SK-N-SH (cell line): Measurements from ENCODE around the gene EVI5. TPM values are rescaled to one million over a fixed set of nuclear protein-coding genes. Genes with fewer than 3 reads are reported as not detected.
A peak's percentile ranks its signal among the peaks of the same experiment; 100 is the strongest.

Experiments used
- CTCF ChIA-PET: fragments of 300-600, 350-600 bp; formaldehyde crosslinking; extraction: SDS; loops from one replicate; lab custom pipeline; 2021; lab: Yijun Ruan, JAX
- POLR2A ChIA-PET: fragments of 350-600 bp; sonication (Branson Sonifier 250); formaldehyde crosslinking; extraction: SDS; loops from one replicate; lab custom pipeline; 2020; ENCODE audit warnings: antibody characterized with exemption, inconsistent platforms; lab: Yijun Ruan, JAX
- DNase-seq: peaks from one replicate; pipeline ENCODE4 v3.0.0; 2012
- H2AFZ ChIP-seq: fragments of 200-600 bp; sonication (generic); 2 replicates; pipeline ENCODE4 v1.8.1; 2016; ENCODE audit warnings: antibody characterized with exemption, mild to moderate bottlenecking, low read depth
- H3F3A ChIP-seq: fragments of 200-600 bp; sonication (generic); replicated peaks from 2 replicates; pipeline ENCODE3; 2016; ENCODE audit warnings: antibody characterized with exemption, mild to moderate bottlenecking; ENCODE audit not compliant: insufficient read depth
- H3K27ac ChIP-seq, 2 experiments: fragments of 200-500 bp in 1 of 2; fragments of 200-600 bp in 1 of 2; sonication (Bioruptor generic) in 1 of 2; sonication (generic), shearing (Covaris generic) in 1 of 2; 2 replicates each; pipeline versions ENCODE4 v1.5.1 to v1.6.1; 2014 to 2016; ENCODE audit warnings: low read depth in 2 of 2, inconsistent platforms in 1 of 2, low read length in 1 of 2, mild to moderate bottlenecking in 1 of 2, mixed read lengths in 1 of 2
- H3K27me3 ChIP-seq: fragments of 200-600 bp; sonication (generic), shearing (Covaris generic); 2 replicates; pipeline ENCODE4 v1.6.1; 2016; ENCODE audit warnings: mixed run types; ENCODE audit not compliant: insufficient read depth
- H3K36me3 ChIP-seq, 2 experiments: fragments of 200-500 bp in 1 of 2; fragments of 200-600 bp in 1 of 2; sonication (Bioruptor generic) in 1 of 2; sonication (generic) in 1 of 2; replicated peaks in 1 of 2; 2 replicates each; pipeline versions ENCODE3 to v1.5.1; 2014 to 2016; ENCODE audit warnings: low read length in 1 of 2, mild to moderate bottlenecking in 1 of 2; ENCODE audit not compliant: insufficient read depth in 2 of 2, control insufficient read depth in 1 of 2
- H3K4me1 ChIP-seq, 2 experiments: fragments of 200-500 bp in 1 of 2; fragments of 200-600 bp in 1 of 2; sonication (Bioruptor generic) in 1 of 2; sonication (generic), shearing (Covaris generic) in 1 of 2; 2 replicates each; pipeline versions ENCODE4 v1.5.1 to v1.6.1; 2014 to 2016; ENCODE audit warnings: low read depth in 1 of 2, low read length in 1 of 2, mixed run types in 1 of 2; ENCODE audit not compliant: insufficient read depth in 2 of 2, control insufficient read depth in 1 of 2
- H3K4me2 ChIP-seq: fragments of 200-600 bp; sonication (generic), shearing (Covaris generic); 2 replicates; pipeline ENCODE4 v1.6.1; 2017; ENCODE audit warnings: mixed run types
- H3K4me3 ChIP-seq, 2 experiments: fragments of 200-500 bp in 1 of 2; fragments of 200-600 bp in 1 of 2; sonication (Bioruptor generic) in 1 of 2; sonication (generic), shearing (Covaris generic) in 1 of 2; 2 replicates each; pipeline versions ENCODE4 v1.5.1 to v1.8.1; 2014 to 2016; ENCODE audit warnings: low read depth in 2 of 2, inconsistent platforms in 1 of 2, low read length in 1 of 2, mild to moderate bottlenecking in 1 of 2, mixed read lengths in 1 of 2, moderate library complexity in 1 of 2
- H3K79me2 ChIP-seq: fragments of 200-600 bp; sonication (generic); 2 replicates; pipeline ENCODE4 v1.8.1; 2017; ENCODE audit warnings: mild to moderate bottlenecking; ENCODE audit not compliant: insufficient read depth
- H3K9ac ChIP-seq: fragments of 200-600 bp; sonication (generic); 2 replicates; pipeline ENCODE4 v1.6.1; 2017; ENCODE audit warnings: mixed run types
- H3K9me2 ChIP-seq: fragments of 200-600 bp; sonication (generic); 2 replicates; pipeline ENCODE4 v1.6.1; 2017; ENCODE audit warnings: mixed run types
- H3K9me3 ChIP-seq: fragments of 200-600 bp; sonication (generic); 2 replicates; pipeline ENCODE4 v1.6.1; 2017; ENCODE audit warnings: mixed run types, mild to moderate bottlenecking, moderate library complexity
- H4K20me1 ChIP-seq: fragments of 200-600 bp; sonication (generic); 2 replicates; pipeline ENCODE4 v1.6.1; 2017; ENCODE audit warnings: mild to moderate bottlenecking, mixed run types; ENCODE audit not compliant: insufficient read depth
- CHD2 ChIP-seq: fragments of 150-350 bp; IDR thresholded peaks from 2 replicates; pipeline ENCODE4 v1.6.1; 2018; ENCODE audit warnings: low read length; ENCODE audit not compliant: partially characterized antibody
- EZH2phosphoT487 ChIP-seq: fragments of 200-600 bp; sonication (generic); IDR thresholded peaks from 2 replicates; pipeline ENCODE4 v1.6.1; 2017; ENCODE audit warnings: low read depth, mixed run types, mild to moderate bottlenecking, antibody characterized with exemption, moderate library complexity, borderline replicate concordance
- GABPA ChIP-seq: IDR thresholded peaks from 2 replicates; pipeline ENCODE4 v1.4.0; 2012; ENCODE audit warnings: low read depth, mild to moderate bottlenecking
- JUND ChIP-seq: IDR thresholded peaks from 2 replicates; pipeline ENCODE4 v1.4.0; 2012
- MAX ChIP-seq: IDR thresholded peaks from 2 replicates; pipeline ENCODE4 v1.4.0; 2012; ENCODE audit warnings: low read depth
- MEF2A ChIP-seq: IDR thresholded peaks from 2 replicates; pipeline ENCODE4 v1.4.0; 2012; ENCODE audit warnings: low read depth, borderline replicate concordance
- NFIC ChIP-seq: IDR thresholded peaks from 2 replicates; pipeline ENCODE4 v1.4.0; 2012; ENCODE audit warnings: borderline replicate concordance
- REST ChIP-seq: IDR thresholded peaks from 2 replicates; pipeline ENCODE4 v1.6.1; 2012; ENCODE audit warnings: mild to moderate bottlenecking, low read depth, low read length, moderate library complexity
- TCF12 ChIP-seq: IDR thresholded peaks from 2 replicates; pipeline ENCODE4 v1.4.0; 2012
- TEAD4 ChIP-seq: IDR thresholded peaks from 2 replicates; pipeline ENCODE4 v1.4.0; 2012; ENCODE audit warnings: mild to moderate bottlenecking, borderline replicate concordance; ENCODE audit not compliant: insufficient read depth
- USF2 ChIP-seq: fragments of 150-350 bp; IDR thresholded peaks from 2 replicates; pipeline ENCODE4 v1.6.1; 2017; ENCODE audit warnings: antibody characterized with exemption, low read length, low read depth, borderline replicate concordance
- ZBTB33 ChIP-seq: IDR thresholded peaks from 2 replicates; pipeline ENCODE4 v1.4.0; 2012; ENCODE audit warnings: low read depth, borderline replicate concordance
- WGBS: methylation state at CpG from one replicate; pipeline ENCODE4 v1.1.6; 2017; ENCODE audit warnings: low lambda C conversion rate; 5-methylcytosine and 5-hydroxymethylcytosine counted together
- polyA plus RNA-seq, 3 experiments: library from polyadenylated mRNA; depleted of rRNA; stranded (reverse); fragments of >200 nt; gene quantifications; 2 replicates each; pipeline ENCODE4 v1.2.3, GENCODE V29; 2012

EVI5 gene
- polyA plus RNA-seq, 1 of the 3 experiments (the other 2 are of a cell fraction), result 5.7 TPM

GRCh38 chr1:92538413-92539061 lies 246.4 kb downstream of the EVI5 start:
- Histone ChIP-seq H3F3A (peaks cover 7% of the 10 kb centered on the region), H3K27me3 (no peaks in the 10 kb centered on the region), H3K79me2 (no peaks in the 10 kb centered on the region; the same call in 1 of the 2 replicates), H3K9me3 (no peaks in the 10 kb centered on the region), H3K9me2 (no peaks in the 10 kb centered on the region), H4K20me1 (no peaks in the 10 kb centered on the region), H3K4me1 (peaks cover 0 to 13% of the 10 kb centered on the region in 2 experiments; a peak in 2 of 4 replicates), H2AFZ (no peak overlapping the region), H3K9ac (0 out of 2 replicates have a peak overlapping the region, but pooled peaks have one; percentile 7), H3K4me3 (no peak overlapping the region), H3K36me3 (peaks cover 0 to 8% of the 10 kb centered on the region in 2 experiments), H3K27ac (peak overlapping the region in 1 of 2 experiments; percentile 8; a peak in 1 of 4 replicates), H3K4me2 (peak overlapping the region; percentile 27; the same call in 1 of the 2 replicates)
- ChIA-PET POLR2A (no interaction called here), CTCF (no interaction called here)
- TF ChIP-seq JUND (0 out of 2 replicates have a peak, but pooled peaks have one; percentile 5), MEF2A (no peak)
- no peak for DNase-seq
- WGBS, result 62% methylated on average over 2 of the region's 2 CpGs

- POLR2A ChIA-PET, result no interaction called here
- Histone ChIP-seq H2AFZ (no peak overlapping the region), H3K4me2 (peak overlapping the region; percentile 27; the same call in 1 of the 2 replicates)
Observed at GRCh38 chr1:92538048-92538412, 246.9 kb downstream of the EVI5 start.

More at GRCh38 chr1:92538048-92538412, 246.9 kb downstream of the EVI5 start:
- no peaks in the 10 kb centered on the region for H3K9me2 ChIP-seq
- no peaks in the 10 kb centered on the region for H3K9me3 ChIP-seq
- no peak for DNase-seq
- H3K27ac ChIP-seq, result peak overlapping the region in 1 of 2 experiments; percentile 8; a peak in 1 of 4 replicates
- H3K36me3 ChIP-seq, result peaks cover 0 to 8% of the 10 kb centered on the region in 2 experiments
- CTCF ChIA-PET, result no interaction called here
- 64% methylated on average over 2 of the region's 2 CpGs for WGBS
- no peaks in the 10 kb centered on the region; the same call in 1 of the 2 replicates for H3K79me2 ChIP-seq
- no peaks in the 10 kb centered on the region for H3K27me3 ChIP-seq
- TF ChIP-seq MAX (no peak), GABPA (no peak), MEF2A (no peak), TEAD4 (no peak), NFIC (no peak), CHD2 (no peak), ZBTB33 (no peak), REST (no peak), USF2 (no peak), EZH2phosphoT487 (no peak), TCF12 (no peak)
- TF ChIP-seq, all 33 proteins: peak for 0
- peaks cover 7% of the 10 kb centered on the region for H3F3A ChIP-seq
- H3K4me1 ChIP-seq, result peaks cover 0 to 13% of the 10 kb centered on the region in 2 experiments; a peak in 2 of 4 replicates
- H3K4me3 ChIP-seq, result no peak overlapping the region
- H3K9ac ChIP-seq, result 0 out of 2 replicates have a peak overlapping the region, but pooled peaks have one; percentile 7
- H4K20me1 ChIP-seq, result no peaks in the 10 kb centered on the region
